Stimulated activated CD8-positive, alpha-beta memory T cell treated with anti-CD3 and anti-CD28 coated beads, Interleukin-4, amount 100 ng/mL, for 48 hours (primary cell): ENCODE data around the gene APPBP2.
"Not testable (repeated sequence)": the region's sequence is repeated elsewhere in the genome, so short reads cannot be mapped to it uniquely, and the experiment has no call there.

ENCODE experiments used
- DNase-seq: peaks from one replicate; pipeline ENCODE4 v3.0.0-alpha.2; 2020

Gene APPBP2

DNA sequence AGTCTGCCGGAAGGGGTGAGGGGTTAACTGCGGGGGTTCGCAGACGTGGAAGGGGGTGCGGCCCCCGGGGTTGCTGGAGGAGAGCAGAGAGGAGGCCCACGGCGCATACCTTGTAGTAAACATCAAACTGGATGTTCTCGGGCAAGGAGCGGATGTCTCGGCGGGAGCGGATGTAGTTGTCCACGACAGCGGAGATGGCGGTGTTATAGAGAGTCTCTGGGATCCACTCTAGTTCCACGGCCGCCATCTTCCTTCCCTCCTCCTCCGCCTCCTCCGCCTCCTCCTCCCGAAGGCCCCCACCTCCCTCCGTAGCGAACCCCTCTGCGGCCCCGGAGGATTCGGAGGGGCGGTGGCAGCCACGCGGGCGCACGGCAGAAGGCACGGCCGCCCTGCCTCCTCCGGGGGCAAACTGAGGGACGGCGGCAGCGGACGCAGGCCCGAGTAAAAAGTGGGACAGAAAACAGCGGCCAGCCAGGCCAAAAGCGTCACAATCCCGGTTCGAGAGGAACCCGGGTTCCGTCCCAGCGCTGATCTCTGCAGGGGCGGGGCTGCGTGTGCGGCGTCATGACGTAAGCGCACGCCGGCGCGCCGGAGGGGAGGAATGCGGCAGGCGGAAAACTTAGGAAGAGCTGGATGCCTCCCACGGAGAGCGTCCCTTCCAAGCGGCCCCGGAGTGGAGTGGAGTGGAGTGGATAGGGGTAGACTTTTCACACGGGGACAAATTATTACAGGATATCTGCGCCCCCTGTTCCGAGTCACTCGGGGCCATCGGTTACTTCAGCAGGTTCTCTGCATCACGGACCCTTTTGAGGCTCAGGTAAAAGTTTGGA, at the start of gene APPBP2:
TSS of gene APPBP2 (minus strand) at position 558 of the 830 bp plus-strand sequence. CDS start at position 247, 311 bp downstream.
- peak; percentile 81 for DNase-seq

GRCh38 chr17:60573236-60574051, 47.4 kb upstream of the APPBP2 start:
- no peak for DNase-seq

GRCh38 chr17:60565233-60565632, 39.2 kb upstream of the APPBP2 start:
- no peak for DNase-seq

DNA sequence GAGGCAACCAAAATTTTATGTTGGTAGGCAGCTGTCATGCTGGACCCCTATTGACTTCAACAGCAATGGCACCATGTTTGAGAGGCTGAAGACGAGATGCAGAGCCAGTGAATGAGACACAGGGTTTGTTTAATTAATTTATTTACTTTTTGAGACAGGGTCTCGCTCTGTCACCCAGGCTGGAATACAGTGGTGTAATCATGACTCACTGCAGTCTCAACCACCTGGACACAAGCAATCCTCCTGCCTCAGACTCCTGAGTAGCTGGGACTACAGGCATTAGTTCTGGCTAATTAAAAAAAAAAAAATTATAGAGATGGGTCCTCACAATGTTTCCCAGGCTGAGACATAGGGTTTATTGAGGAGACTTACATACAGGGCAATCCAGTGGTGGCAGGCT, 37.7 kb upstream of the APPBP2 start:
- no peak for DNase-seq

DNA sequence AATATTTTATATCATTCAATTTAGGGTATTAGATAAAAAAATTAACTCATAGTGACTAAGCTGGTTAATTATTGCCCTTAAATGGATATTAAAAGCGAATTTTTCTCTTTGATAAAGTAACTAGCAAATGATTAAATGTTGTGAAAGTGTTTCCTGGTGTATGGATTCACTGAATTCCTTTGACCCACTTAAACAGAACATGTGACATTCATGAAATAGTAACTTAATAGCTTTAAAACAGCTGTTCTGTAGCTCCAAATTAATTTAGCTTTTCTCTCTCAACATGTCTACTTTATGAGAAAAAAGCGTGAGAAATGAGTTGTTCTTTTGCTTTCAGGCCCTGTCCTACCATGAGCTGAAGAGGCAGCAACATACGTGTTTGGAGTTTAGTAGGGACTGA, 36.4 kb upstream of the APPBP2 start:
- DNase-seq = no peak

DNA sequence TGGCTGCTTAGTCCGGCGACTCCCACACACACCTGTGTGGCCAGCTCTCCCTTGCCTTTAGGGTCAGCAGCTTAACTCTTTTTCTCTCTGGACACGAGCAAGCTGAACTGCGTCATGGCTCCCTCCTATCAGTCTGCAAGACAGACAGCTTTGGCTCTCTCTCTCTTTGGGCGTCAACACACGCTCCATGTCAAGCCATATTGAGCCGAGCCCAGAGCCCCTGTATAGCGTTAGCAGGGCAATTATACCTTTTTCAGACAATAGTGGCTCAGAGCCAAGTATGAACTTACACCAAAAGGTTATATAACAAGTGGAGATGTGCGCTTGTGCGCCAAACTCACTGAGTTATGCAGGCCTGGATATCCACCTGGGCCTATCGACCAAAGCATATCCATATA, 34.8 kb upstream of the APPBP2 start:
- no peak for DNase-seq

DNA sequence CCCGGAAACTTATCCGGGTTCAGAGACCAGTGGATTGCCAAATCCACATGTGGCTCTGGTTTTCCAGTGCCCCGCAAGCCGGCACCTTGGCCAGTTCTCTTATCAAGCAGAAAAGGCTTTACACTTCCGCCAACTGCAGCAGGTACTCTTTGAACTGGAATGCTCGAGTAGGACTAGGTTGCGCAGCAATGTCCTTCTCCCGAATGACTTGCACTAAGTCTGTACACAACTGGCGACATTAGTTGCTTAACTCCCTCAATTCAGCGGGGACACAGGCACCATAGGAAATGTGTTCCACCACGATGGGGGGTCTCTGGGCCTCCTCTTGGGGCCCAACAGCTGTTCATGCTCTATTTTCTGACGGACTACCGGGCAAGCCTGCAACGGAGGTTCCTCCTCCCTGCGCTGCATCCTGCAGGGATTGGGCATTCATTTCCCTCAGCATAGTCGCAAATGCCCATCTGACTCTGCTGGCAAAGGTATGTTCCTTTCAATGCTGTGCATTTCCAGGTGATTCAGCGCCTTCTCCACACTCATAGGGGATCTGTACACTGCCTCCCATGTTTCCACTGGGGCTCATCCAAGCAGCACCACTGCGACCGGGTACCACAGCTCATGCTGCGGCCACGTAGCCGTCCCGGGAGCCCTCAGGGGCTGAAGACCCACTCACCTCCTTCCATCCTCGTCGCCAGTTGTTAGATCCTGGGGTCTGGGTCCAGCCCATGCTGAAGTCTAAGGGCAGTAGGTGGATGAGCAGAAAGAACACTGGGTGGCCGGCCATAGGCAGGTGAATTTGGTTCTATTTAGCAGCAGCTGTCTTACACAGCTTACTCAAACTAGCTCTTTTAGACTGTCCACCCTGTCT, 34.2 kb upstream of the APPBP2 start:
- DNase-seq = no peak

DNA sequence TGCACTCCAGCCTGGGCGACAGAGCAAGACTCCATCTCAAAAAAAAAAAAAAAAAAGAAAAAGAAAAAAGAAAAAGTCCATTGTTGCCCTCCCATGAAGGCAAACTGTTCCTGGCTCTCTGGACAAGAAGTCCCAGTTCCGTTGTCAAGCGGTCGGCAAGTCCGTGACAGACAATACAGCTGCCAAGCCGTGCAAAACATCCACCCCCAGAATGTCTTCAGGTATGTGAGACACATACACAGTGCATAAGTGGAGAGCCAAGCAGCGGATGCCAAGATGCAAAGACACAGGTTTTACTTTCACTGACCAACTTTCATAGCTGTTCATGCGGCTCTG, 33.6 kb upstream of the APPBP2 start:
- DNase-seq = no peak

DNA sequence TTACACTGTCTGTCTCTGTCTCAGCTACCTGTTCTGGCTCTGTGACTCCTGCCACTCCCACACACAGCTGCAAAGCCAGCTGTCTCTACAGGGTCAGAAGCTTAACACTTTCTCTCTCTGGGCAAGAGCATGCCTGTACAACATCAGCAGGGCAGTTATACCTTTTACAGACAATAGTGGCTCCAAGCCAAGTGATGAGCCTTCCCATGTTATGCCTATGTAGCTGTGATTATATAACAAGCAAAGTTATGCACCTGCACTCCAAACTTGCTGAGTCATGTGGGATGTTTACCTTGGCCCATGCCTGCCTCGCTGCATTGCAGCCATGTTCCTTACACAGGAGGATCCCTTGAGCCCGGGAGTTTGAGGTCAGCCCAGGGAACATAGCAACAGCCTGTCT, 31.8 kb upstream of the APPBP2 start:
- no peak for DNase-seq

DNA sequence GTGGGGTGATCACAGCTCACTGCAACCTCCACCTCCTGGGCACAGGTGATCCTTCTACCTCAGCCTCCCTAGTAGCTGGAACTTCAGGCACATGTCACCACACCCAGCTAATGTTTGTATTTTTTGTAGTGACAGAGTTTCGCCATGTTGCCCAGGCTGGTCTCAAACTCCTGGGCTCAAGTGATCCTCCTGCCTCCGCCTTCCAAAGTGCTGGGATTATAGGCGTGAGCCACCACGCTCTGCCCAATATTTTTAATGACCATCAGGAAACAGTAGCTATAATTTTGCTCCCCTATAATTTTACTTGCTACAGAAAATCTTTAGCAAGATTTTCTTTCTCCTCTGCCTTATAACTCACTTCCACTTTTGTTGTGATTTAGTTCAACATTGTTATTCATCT, 29.7 kb upstream of the APPBP2 start:
- no peak for DNase-seq

DNA sequence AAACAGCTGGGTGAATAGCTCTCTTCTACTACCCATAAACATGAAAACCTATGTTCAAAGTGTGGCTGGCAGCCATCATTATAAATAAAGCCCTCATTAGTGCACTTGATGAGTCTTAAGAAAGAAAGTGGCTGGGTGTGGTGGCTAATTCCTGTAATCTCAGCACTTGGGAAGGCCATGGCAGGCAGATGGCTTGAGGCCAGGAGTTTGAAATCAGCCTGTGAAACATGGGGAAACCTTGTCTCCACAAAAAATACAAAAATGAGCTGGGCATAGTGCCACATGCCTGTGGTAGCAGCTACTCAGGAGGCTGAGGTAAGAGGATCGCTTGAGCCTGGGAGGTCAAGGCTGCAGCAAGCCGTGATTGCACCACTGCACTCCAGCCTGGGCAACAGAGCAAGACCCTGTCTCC, 28.3 kb upstream of the APPBP2 start:
- DNase-seq = no peak

- not testable (repeated sequence) for DNase-seq
These were observed 26.2 kb upstream of the APPBP2 start for GRCh38 chr17:60552255-60552654.

- no peak for DNase-seq
These were observed 22.9 kb upstream of the APPBP2 start for GRCh38 chr17:60548990-60549389.

- DNase-seq = no peak
These were observed 19.6 kb upstream of the APPBP2 start for GRCh38 chr17:60545465-60546191.

GRCh38 chr17:60542071-60542470, 16.0 kb upstream of the APPBP2 start:
- no peak for DNase-seq

- DNase-seq = no peak
These were observed 14.4 kb upstream of the APPBP2 start for GRCh38 chr17:60540460-60540859.

DNA sequence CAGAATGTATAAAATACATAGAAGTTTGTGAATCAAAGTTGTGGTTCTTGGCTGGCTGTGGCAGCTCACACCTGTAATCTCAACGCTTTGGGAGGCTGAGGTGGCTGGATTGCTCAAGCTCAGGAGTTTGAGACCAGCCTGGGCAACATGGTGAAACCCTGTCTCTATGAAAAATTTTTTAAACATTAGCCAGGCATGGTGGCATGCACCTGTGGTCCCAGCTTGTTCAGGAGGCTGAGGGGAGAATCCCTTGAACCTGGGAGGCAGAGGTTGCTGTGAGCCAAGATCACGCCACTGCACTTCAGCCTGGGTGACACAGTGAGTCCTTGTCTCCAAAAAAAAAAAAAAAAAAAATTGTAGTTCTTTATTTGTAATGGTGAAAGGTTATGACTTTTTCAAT, 13.8 kb upstream of the APPBP2 start:
- DNase-seq = no peak

DNA sequence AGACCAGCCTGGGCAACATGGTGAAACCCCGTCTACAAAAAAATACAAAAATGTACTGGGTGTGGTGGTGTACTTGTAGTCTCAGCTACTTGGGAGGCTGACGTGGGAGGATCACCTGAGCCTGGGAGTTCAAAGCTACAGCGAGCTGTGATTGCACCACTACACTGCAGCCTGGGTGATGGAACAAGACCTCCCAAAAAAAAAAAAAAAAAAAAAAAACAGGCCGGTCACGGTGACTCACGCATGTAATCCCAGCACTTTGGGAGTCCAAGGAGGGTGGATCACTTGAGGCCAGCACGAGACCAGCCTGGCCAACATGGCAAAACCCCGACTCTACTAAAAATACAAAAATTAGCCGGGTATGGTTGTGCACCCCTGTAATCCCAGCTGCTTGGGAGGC, 12.7 kb upstream of the APPBP2 start:
- no peak for DNase-seq

- no peak for DNase-seq
These were observed 9.6 kb upstream of the APPBP2 start for GRCh38 chr17:60535382-60536279.

GRCh38 chr17:60534613-60535157, 8.6 kb upstream of the APPBP2 start:
- DNase-seq = no peak

DNA sequence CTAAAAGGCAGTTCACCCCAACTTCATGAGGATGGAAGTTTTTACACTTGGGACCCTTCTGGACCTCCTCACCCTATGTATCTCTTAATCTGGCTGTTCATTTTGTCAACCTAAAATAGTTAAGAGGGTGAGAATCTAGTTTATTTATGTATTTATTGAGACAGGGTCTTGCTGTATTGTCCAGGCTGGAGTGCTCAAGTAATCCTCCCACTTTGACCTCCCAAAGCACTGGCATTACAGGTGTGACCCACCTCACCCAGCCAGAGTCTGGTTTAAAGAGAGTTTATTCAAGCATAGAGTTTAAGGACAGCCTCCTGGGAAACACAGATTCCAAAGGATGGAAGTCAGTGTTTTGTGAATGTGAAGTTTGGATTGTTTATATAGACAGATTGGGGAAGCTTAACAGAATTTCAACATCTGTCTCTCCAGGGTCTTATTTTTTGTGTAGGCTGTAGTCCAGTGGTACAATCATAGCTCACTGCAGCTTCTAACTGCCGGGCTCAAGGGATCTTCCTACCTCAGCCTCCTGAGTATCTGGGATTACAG, 8.0 kb upstream of the APPBP2 start:
- no peak for DNase-seq
